Mesenchymal stem cell (in vitro differentiated cells and primary cell): ENCODE results near the gene PDHA1.

Experiments
- DNase-seq: peaks from one replicate; pipeline ENCODE4 v3.0.0-alpha.2; 2013
- H2AFZ ChIP-seq: one replicate; pipeline ENCODE4 v1.6.1; 2013; ENCODE audit warnings: low read depth, mild to moderate bottlenecking, control low read depth, inconsistent platforms, low read length, moderate library complexity
- H2AK5ac ChIP-seq: 2 replicates; pipeline ENCODE4 v1.6.1; 2013; ENCODE audit warnings: low read length, moderate library complexity, mild to moderate bottlenecking, inconsistent platforms; ENCODE audit not compliant: severe bottlenecking
- H2BK120ac ChIP-seq: one replicate; pipeline ENCODE4 v1.6.1; 2013; ENCODE audit warnings: low read depth, mild to moderate bottlenecking, inconsistent platforms, low read length, moderate library complexity
- H2BK12ac ChIP-seq, 2 experiments: one replicate each; pipeline ENCODE4 v1.6.1; 2013; ENCODE audit warnings: inconsistent platforms in 2 of 2, low read length in 2 of 2, mild to moderate bottlenecking in 2 of 2, moderate library complexity in 2 of 2, control low read depth in 1 of 2
- H2BK15ac ChIP-seq: one replicate; pipeline ENCODE4 v1.6.1; 2013; ENCODE audit warnings: mild to moderate bottlenecking, low read depth, inconsistent platforms; ENCODE audit not compliant: poor library complexity, severe bottlenecking
- H2BK5ac ChIP-seq: 2 replicates; pipeline ENCODE4 v1.6.1; 2013; ENCODE audit warnings: low read depth, mild to moderate bottlenecking, low read length, control low read depth, inconsistent platforms; ENCODE audit not compliant: poor library complexity, severe bottlenecking
- H3K14ac ChIP-seq, 2 experiments: one replicate each; pipeline ENCODE4 v1.6.1; 2013; ENCODE audit warnings: inconsistent platforms in 2 of 2, low read length in 2 of 2, control low read depth in 1 of 2, mild to moderate bottlenecking in 1 of 2, moderate library complexity in 1 of 2
- H3K18ac ChIP-seq, 2 experiments: one replicate each; pipeline ENCODE4 v1.6.1; 2013; ENCODE audit warnings: inconsistent platforms in 2 of 2, low read length in 2 of 2, control low read depth in 1 of 2, low read depth in 1 of 2, mild to moderate bottlenecking in 1 of 2
- H3K23ac ChIP-seq, 2 experiments: one replicate each; pipeline ENCODE4 v1.6.1; 2013; ENCODE audit warnings: inconsistent platforms in 2 of 2, low read length in 2 of 2, mild to moderate bottlenecking in 2 of 2, moderate library complexity in 2 of 2, control low read depth in 1 of 2
- H3K27ac ChIP-seq: 2 replicates; pipeline ENCODE4 v1.5.1; 2013; ENCODE audit warnings: mild to moderate bottlenecking, moderate library complexity, low read length, control low read depth, inconsistent platforms; ENCODE audit not compliant: poor library complexity, severe bottlenecking
- H3K27me3 ChIP-seq, 2 experiments: 2 replicates each; pipeline versions ENCODE4 v1.6.1 to v1.7.0; 2013; ENCODE audit warnings: low read length in 2 of 2, mild to moderate bottlenecking in 2 of 2, moderate library complexity in 2 of 2, control low read depth in 1 of 2, inconsistent platforms in 1 of 2; ENCODE audit not compliant: control insufficient read depth in 1 of 2, insufficient read depth in 1 of 2
- H3K36me3 ChIP-seq, 2 experiments: 2 replicates each; pipeline versions ENCODE4 v1.6.1 to v1.7.0; 2013; ENCODE audit warnings: low read length in 2 of 2, control low read depth in 1 of 2, inconsistent platforms in 1 of 2, low read depth in 1 of 2, mild to moderate bottlenecking in 1 of 2; ENCODE audit not compliant: insufficient read depth in 2 of 2, control insufficient read depth in 1 of 2
- H3K4ac ChIP-seq, 2 experiments: one replicate each; pipeline ENCODE4 v1.6.1; 2013; ENCODE audit warnings: inconsistent platforms in 2 of 2, low read length in 2 of 2, mild to moderate bottlenecking in 2 of 2, moderate library complexity in 2 of 2, control low read depth in 1 of 2, low read depth in 1 of 2
- H3K4me1 ChIP-seq: 2 replicates; pipeline ENCODE4 v1.6.1; 2013; ENCODE audit warnings: low read depth, low read length, control low read depth; ENCODE audit not compliant: control insufficient read depth, insufficient read depth
- H3K4me2 ChIP-seq: 2 replicates; pipeline ENCODE4 v1.6.1; 2013; ENCODE audit warnings: low read length, mild to moderate bottlenecking, inconsistent platforms; ENCODE audit not compliant: poor library complexity, severe bottlenecking
- H3K4me3 ChIP-seq, 2 experiments: 2 replicates each; pipeline versions ENCODE4 v1.5.1 to v1.7.0; 2013; ENCODE audit warnings: low read length in 2 of 2, mild to moderate bottlenecking in 2 of 2, control low read depth in 1 of 2, low read depth in 1 of 2; ENCODE audit not compliant: insufficient read depth in 1 of 2
- H3K79me1 ChIP-seq: replicated peaks from 2 replicates; pipeline ENCODE4 v1.6.1; 2013; ENCODE audit warnings: mild to moderate bottlenecking, control low read depth, low read length, inconsistent platforms; ENCODE audit not compliant: poor library complexity, severe bottlenecking
- H3K9ac ChIP-seq: 2 replicates; pipeline ENCODE4 v1.7.0; 2013; ENCODE audit warnings: mild to moderate bottlenecking, low read length, moderate library complexity
- H3K9me3 ChIP-seq: 2 replicates; pipeline ENCODE4 v1.7.0; 2013; ENCODE audit warnings: mild to moderate bottlenecking, low read length; ENCODE audit not compliant: control insufficient read depth
- H4K8ac ChIP-seq: one replicate; pipeline ENCODE4 v1.6.1; 2013; ENCODE audit warnings: inconsistent platforms, mild to moderate bottlenecking, low read length, moderate library complexity
- H4K91ac ChIP-seq: one replicate; pipeline ENCODE4 v1.6.1; 2013; ENCODE audit warnings: mild to moderate bottlenecking, low read length, inconsistent platforms
- WGBS: methylation state at CpG from one replicate; pipeline ENCODE4 v1.1.7; 2013; ENCODE audit warnings: mixed read lengths; 5-methylcytosine and 5-hydroxymethylcytosine counted together

The PDHA1 gene

GRCh38 chrX:19368576-19368975 is 24.8 kb downstream of the PDHA1 start:
- Histone ChIP-seq H3K23ac (no peak overlapping the region), H3K79me1 (no peaks in the 10 kb centered on the region), H3K4me3 (no peak overlapping the region), H3K4ac (no peak overlapping the region), H3K27me3 (peaks cover 5% of the 10 kb centered on the region in 2 experiments), H2BK15ac (no peak overlapping the region), H3K4me1 (peaks cover 13% of the 10 kb centered on the region), H3K9ac (no peak overlapping the region), H2BK5ac (no peak overlapping the region), H2BK120ac (no peak overlapping the region), H3K9me3 (no peaks in the 10 kb centered on the region), H3K4me2 (no peak overlapping the region), H3K36me3 (peaks cover 3 to 4% of the 10 kb centered on the region in 2 experiments), H2AK5ac (no peak overlapping the region), H2AFZ (no peak overlapping the region), H4K8ac (no peak overlapping the region), H3K14ac (no peak overlapping the region), H3K18ac (no peak overlapping the region), H2BK12ac (no peak overlapping the region), H4K91ac (no peak overlapping the region), H3K27ac (no peak overlapping the region)
- 78% methylated on average over 2 of the region's 6 CpGs for WGBS
- no peak for DNase-seq

- H3K4me1 ChIP-seq, result peaks cover 13% of the 10 kb centered on the region
- no peak overlapping the region for H3K4me3 ChIP-seq
- no peak overlapping the region for H3K18ac ChIP-seq
- no peaks in the 10 kb centered on the region for H3K9me3 ChIP-seq
- H3K27me3 ChIP-seq, result peaks cover 17 to 20% of the 10 kb centered on the region in 2 experiments
- H3K4me2 ChIP-seq, result no peak overlapping the region
- no peak overlapping the region for H3K9ac ChIP-seq
- H2BK120ac ChIP-seq, result no peak overlapping the region
- no peak overlapping the region for H2BK5ac ChIP-seq
- H2AK5ac ChIP-seq, result no peak overlapping the region
- H4K8ac ChIP-seq, result no peak overlapping the region
- peak; percentile 9 for DNase-seq
- no peak overlapping the region for H3K23ac ChIP-seq
- no peak overlapping the region for H3K4ac ChIP-seq
- H2BK15ac ChIP-seq, result no peak overlapping the region
- H4K91ac ChIP-seq, result no peak overlapping the region
- peaks cover 0 to 3% of the 10 kb centered on the region in 2 experiments for H3K36me3 ChIP-seq
- no peak overlapping the region for H2AFZ ChIP-seq
- H3K79me1 ChIP-seq, result no peaks in the 10 kb centered on the region
- no peak overlapping the region for H3K14ac ChIP-seq
- H2BK12ac ChIP-seq, result no peak overlapping the region
- WGBS, result 93% methylated on average over 2 of the region's 5 CpGs
- H3K27ac ChIP-seq, result no peak overlapping the region
These were observed 26.3 kb downstream of the PDHA1 start for GRCh38 chrX:19370061-19370460.

GRCh38 chrX:19372170-19372546 is 28.4 kb downstream of the PDHA1 start:
- DNase-seq, result peak; percentile 69
- no peak overlapping the region for H4K8ac ChIP-seq

GRCh38 chrX:19372547-19373331 is 29.0 kb downstream of the PDHA1 start:
- Histone ChIP-seq H3K18ac (peak overlapping the region in 1 of 2 experiments; percentile 12), H2BK120ac (no peak overlapping the region), H4K8ac (peak overlapping the region; percentile 7), H3K9ac (peak overlapping the region; percentile 85), H2BK5ac (no peak overlapping the region), H3K23ac (no peak overlapping the region), H2AFZ (peak overlapping the region; percentile 73), H4K91ac (no peak overlapping the region), H3K4me2 (peak overlapping the region; percentile 92), H3K4ac (no peak overlapping the region), H3K4me3 (peak overlapping the region; percentile 26 to 74), H3K27ac (no peak overlapping the region), H2AK5ac (no peak overlapping the region), H2BK15ac (no peak overlapping the region), H3K79me1 (no peaks in the 10 kb centered on the region), H3K14ac (peak overlapping the region in 1 of 2 experiments; percentile 18), H2BK12ac (peak overlapping the region in 1 of 2 experiments; percentile 19), H3K36me3 (no peaks in the 10 kb centered on the region), H3K4me1 (peaks cover 13% of the 10 kb centered on the region), H3K9me3 (no peaks in the 10 kb centered on the region), H3K27me3 (peaks cover 17 to 20% of the 10 kb centered on the region in 2 experiments)
- peak; percentile 36 for DNase-seq
- WGBS, result under 1% methylated on average over 18 of the region's 20 CpGs

More at GRCh38 chrX:19372170-19372546, 28.4 kb downstream of the PDHA1 start:
- Histone ChIP-seq H3K27me3 (peaks cover 17 to 20% of the 10 kb centered on the region in 2 experiments), H3K9me3 (no peaks in the 10 kb centered on the region), H2BK15ac (no peak overlapping the region), H2BK12ac (no peak overlapping the region), H3K4me2 (peak overlapping the region; percentile 92), H3K27ac (no peak overlapping the region), H4K91ac (no peak overlapping the region), H3K18ac (no peak overlapping the region), H3K4ac (no peak overlapping the region), H3K14ac (no peak overlapping the region), H3K79me1 (no peaks in the 10 kb centered on the region), H3K9ac (peak overlapping the region; percentile 85), H3K4me3 (peak overlapping the region in 1 of 2 experiments; percentile 74), H2AFZ (peak overlapping the region; percentile 73), H3K4me1 (peaks cover 13% of the 10 kb centered on the region), H2AK5ac (no peak overlapping the region), H3K36me3 (no peaks in the 10 kb centered on the region), H2BK120ac (no peak overlapping the region), H3K23ac (no peak overlapping the region), H2BK5ac (no peak overlapping the region)
- 2% methylated on average over 8 of the region's 9 CpGs for WGBS
